ENCODE results near the gene ATXN1. TPM values are rescaled to one million over a fixed set of nuclear protein-coding genes. Genes with fewer than 3 reads are reported as not detected.

ATXN1 gene
- total RNA-seq, 1 donor from 2014 or later: 64.5 TPM

GRCh38 chr6:16361121-16361520 is 400.1 kb downstream of the ATXN1 start:
- DNase-seq (ENCODE audit: low spot score): no peak
- no peaks in the 10 kb centered on the region for H3K36me3 Mint-ChIP-seq (ENCODE audit: low read depth)
- no peak overlapping the region for H3K27ac Mint-ChIP-seq (ENCODE audit: unreplicated experiment)
- peaks cover 30% of the 10 kb centered on the region for H3K4me1 Mint-ChIP-seq (ENCODE audit: low read depth)
- TF ChIP-seq CTCF (IDR thresholded peaks at IDR 0.05): no peak
- no peaks in the 10 kb centered on the region for H3K9me3 Mint-ChIP-seq (ENCODE audit: low read depth)
- H3K4me3 Mint-ChIP-seq (ENCODE audit: unreplicated experiment): no peak overlapping the region
- no peaks in the 10 kb centered on the region for H3K27me3 Mint-ChIP-seq (ENCODE audit: low read depth)

- Mint-ChIP-seq H3K36me3 (ENCODE audit: low read depth) (no peaks in the 10 kb centered on the region), H3K27ac (ENCODE audit: unreplicated experiment) (peak overlapping the region; percentile 93), H3K4me3 (ENCODE audit: unreplicated experiment) (no peak overlapping the region), H3K27me3 (ENCODE audit: low read depth) (no peaks in the 10 kb centered on the region), H3K4me1 (ENCODE audit: low read depth) (peaks cover 37% of the 10 kb centered on the region), H3K9me3 (ENCODE audit: low read depth) (no peaks in the 10 kb centered on the region)
- TF ChIP-seq CTCF (IDR thresholded peaks at IDR 0.05): no peak
- DNase-seq (ENCODE audit: low spot score): no peak
Observed at GRCh38 chr6:16360365-16360764, 400.9 kb downstream of the ATXN1 start.

- no peaks in the 10 kb centered on the region for H3K9me3 Mint-ChIP-seq (ENCODE audit: low read depth)
- DNase-seq (ENCODE audit: low spot score): no peak
- no peak overlapping the region for H3K4me3 Mint-ChIP-seq (ENCODE audit: unreplicated experiment)
- no peaks in the 10 kb centered on the region for H3K27me3 Mint-ChIP-seq (ENCODE audit: low read depth)
- H3K4me1 Mint-ChIP-seq (ENCODE audit: low read depth): peaks cover 45% of the 10 kb centered on the region
- no peak for TF ChIP-seq CTCF (IDR thresholded peaks at IDR 0.05)
- H3K27ac Mint-ChIP-seq (ENCODE audit: unreplicated experiment): peak overlapping the region; percentile 82
- no peaks in the 10 kb centered on the region for H3K36me3 Mint-ChIP-seq (ENCODE audit: low read depth)
Observed at GRCh38 chr6:16359563-16359962, 401.7 kb downstream of the ATXN1 start.

- Mint-ChIP-seq H3K27me3 (ENCODE audit: low read depth) (no peaks in the 10 kb centered on the region), H3K4me1 (ENCODE audit: low read depth) (peaks cover 45% of the 10 kb centered on the region), H3K36me3 (ENCODE audit: low read depth) (no peaks in the 10 kb centered on the region)
Observed at GRCh38 chr6:16358531-16359138, 402.6 kb downstream of the ATXN1 start.

More at GRCh38 chr6:16358531-16359138, 402.6 kb downstream of the ATXN1 start:
- DNase-seq (ENCODE audit: low spot score): peak; percentile 82
- TF ChIP-seq CTCF (IDR thresholded peaks at IDR 0.05): no peak
- H3K27ac Mint-ChIP-seq (ENCODE audit: unreplicated experiment): no peak overlapping the region
- no peaks in the 10 kb centered on the region for H3K9me3 Mint-ChIP-seq (ENCODE audit: low read depth)
- no peak overlapping the region for H3K4me3 Mint-ChIP-seq (ENCODE audit: unreplicated experiment)

All from chondrocyte (in vitro differentiated cells).